Stimulated activated naive CD8-positive, alpha-beta T cell treated with anti-CD3 and anti-CD28 coated beads, Interleukin-15, amount 100 ng/mL, for 72 hours (primary cell): ENCODE results near the gene MAST4.

Source experiments
- ATAC-seq: fragments of 150-1000 bp; cut with Tn5 transposase; 2 replicates; pipeline ENCODE4 v1.10.0; 2021; ENCODE audit warnings: mild to moderate bottlenecking, moderate library complexity
- DNase-seq, 2 donors: peaks; one replicate each; pipeline ENCODE4 v3.0.0; 2021 to 2022
- H3K27ac Mint-ChIP-seq, 2 donors: one replicate each; pipeline ENCODE4 v1.8.0; 2022; ENCODE audit warnings: mild to moderate bottlenecking in 2 of 2, mixed read lengths in 2 of 2, moderate library complexity in 2 of 2
- H3K27me3 Mint-ChIP-seq: one replicate; pipeline ENCODE4 v1.8.0; 2022; ENCODE audit warnings: mixed read lengths
- H3K4me1 Mint-ChIP-seq: one replicate; pipeline ENCODE4 v1.8.0; 2022; ENCODE audit warnings: mild to moderate bottlenecking, mixed read lengths
- H3K4me3 Mint-ChIP-seq, 2 donors: one replicate each; pipeline ENCODE4 v1.8.0; 2022; ENCODE audit warnings: mild to moderate bottlenecking in 2 of 2, mixed read lengths in 2 of 2, moderate library complexity in 1 of 2
- H3K9me3 Mint-ChIP-seq, 2 donors: one replicate each; pipeline ENCODE4 v1.8.0; 2022; ENCODE audit warnings: mixed read lengths in 2 of 2

The MAST4 gene

GRCh38 chr5:67183859-67184258 is 587.7 kb downstream of the MAST4 start:
- Mint-ChIP-seq H3K27me3 (no peaks in the 10 kb centered on the region), H3K9me3 (no peaks in the 10 kb centered on the region), H3K27ac (no peak overlapping the region), H3K4me3 (no peak overlapping the region), H3K4me1 (peaks cover 65% of the 10 kb centered on the region)
- no peak for ATAC-seq
- DNase-seq = no peak

DNA sequence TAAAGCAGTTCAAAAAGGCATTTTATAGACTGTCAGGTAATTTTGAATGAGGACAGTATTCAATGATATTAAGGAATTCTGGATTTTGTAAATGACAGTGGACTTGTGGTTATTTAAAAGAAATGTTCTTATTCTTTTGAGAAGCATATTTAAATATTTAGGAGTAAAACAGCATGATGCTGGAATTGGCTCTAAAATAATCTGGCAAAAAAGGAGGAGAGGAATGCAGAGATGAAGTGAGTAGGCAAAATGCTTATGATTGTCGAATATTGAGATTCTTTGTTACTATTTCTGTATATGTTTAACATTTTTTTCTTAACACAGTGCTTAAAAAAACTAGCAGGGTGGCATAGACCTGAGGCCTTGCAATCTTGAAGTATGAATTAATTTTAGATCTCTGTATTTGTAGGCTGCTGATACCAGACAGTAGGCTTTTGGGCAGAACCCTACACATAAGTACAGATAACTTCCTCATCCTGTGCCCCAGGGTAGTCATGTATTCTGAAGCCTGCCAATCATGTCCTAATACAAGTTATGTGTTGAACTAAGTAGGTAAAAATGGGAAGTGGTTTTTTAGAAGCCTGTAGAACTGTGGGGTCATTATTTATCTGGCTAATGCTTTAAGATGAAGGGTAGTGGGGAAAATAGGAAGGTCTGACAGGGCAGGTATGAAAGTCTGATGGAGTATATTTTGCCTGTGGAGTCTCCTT is 591.0 kb downstream of the MAST4 start:
- Mint-ChIP-seq H3K27me3 (no peaks in the 10 kb centered on the region), H3K9me3 (peaks cover 0 to 4% of the 10 kb centered on the region in 2 donors), H3K4me1 (peaks cover 44% of the 10 kb centered on the region), H3K27ac (no peak overlapping the region), H3K4me3 (no peak overlapping the region)
- no peak for ATAC-seq
- DNase-seq = no peak

GRCh38 chr5:67188274-67189078 is 592.3 kb downstream of the MAST4 start:
- Mint-ChIP-seq H3K4me3 (no peak overlapping the region), H3K9me3 (peaks cover 0 to 8% of the 10 kb centered on the region in 2 donors), H3K4me1 (peaks cover 34% of the 10 kb centered on the region), H3K27me3 (no peaks in the 10 kb centered on the region), H3K27ac (no peak overlapping the region)
- no peak for ATAC-seq
- DNase-seq = no peak

GRCh38 chr5:67189079-67189354 is 592.8 kb downstream of the MAST4 start:
- ATAC-seq = no peak
- H3K27ac Mint-ChIP-seq = no peak overlapping the region
- H3K27me3 Mint-ChIP-seq = no peaks in the 10 kb centered on the region
- H3K4me1 Mint-ChIP-seq = peaks cover 38% of the 10 kb centered on the region
- DNase-seq = no peak
- H3K9me3 Mint-ChIP-seq = peaks cover 0 to 8% of the 10 kb centered on the region in 2 donors
- no peak overlapping the region for H3K4me3 Mint-ChIP-seq

GRCh38 chr5:67189931-67190330 is 593.7 kb downstream of the MAST4 start:
- Mint-ChIP-seq H3K27me3 (no peaks in the 10 kb centered on the region), H3K4me3 (no peak overlapping the region), H3K27ac (no peak overlapping the region), H3K9me3 (peaks cover 0 to 8% of the 10 kb centered on the region in 2 donors), H3K4me1 (peaks cover 38% of the 10 kb centered on the region)
- no peak for ATAC-seq
- DNase-seq = no peak

GRCh38 chr5:67190410-67190809 is 594.2 kb downstream of the MAST4 start:
- DNase-seq = no peak
- Mint-ChIP-seq H3K4me3 (no peak overlapping the region), H3K27me3 (no peaks in the 10 kb centered on the region), H3K27ac (no peak overlapping the region), H3K9me3 (peaks cover under 1 to 8% of the 10 kb centered on the region in 2 donors), H3K4me1 (peaks cover 38% of the 10 kb centered on the region)
- ATAC-seq = no peak

GRCh38 chr5:67190861-67191260 is 594.7 kb downstream of the MAST4 start:
- no peak for ATAC-seq
- Mint-ChIP-seq H3K27me3 (no peaks in the 10 kb centered on the region), H3K4me1 (peaks cover 38% of the 10 kb centered on the region), H3K27ac (no peak overlapping the region), H3K9me3 (peaks cover 5 to 8% of the 10 kb centered on the region in 2 donors), H3K4me3 (no peak overlapping the region)
- no peak for DNase-seq

DNA sequence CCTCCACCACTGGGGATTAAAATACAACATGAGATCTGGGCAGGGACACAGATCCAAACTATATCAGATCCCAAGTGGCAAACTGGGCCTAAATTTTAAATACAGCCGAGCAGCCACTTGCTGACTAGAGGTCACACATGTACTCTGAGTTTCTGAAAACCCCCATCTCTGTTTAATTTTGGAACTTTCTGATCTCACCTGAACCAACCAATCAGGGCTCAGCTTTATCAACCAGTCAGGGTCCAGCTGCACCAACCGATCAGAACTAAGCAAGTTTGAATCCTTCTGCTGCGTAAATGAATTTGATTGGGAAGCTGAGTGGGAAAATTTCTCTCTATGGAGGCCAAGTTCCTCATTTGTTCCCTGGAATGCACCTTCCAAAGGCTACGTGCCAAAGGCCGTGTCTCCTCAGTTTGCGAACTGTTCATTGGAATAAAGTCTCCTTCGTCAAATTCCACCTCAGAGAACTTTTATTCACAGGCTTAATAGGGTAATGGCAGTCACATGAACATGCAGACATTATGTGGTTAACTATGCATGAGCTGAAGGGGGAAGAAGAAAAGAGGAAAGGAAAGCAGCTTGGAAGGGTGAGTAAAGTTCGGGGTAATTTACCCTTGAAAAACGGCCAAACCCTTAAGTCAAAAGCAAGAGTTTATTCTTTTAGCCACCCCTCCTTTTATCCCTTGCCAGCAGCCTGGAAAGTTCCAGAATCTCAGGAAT is 596.7 kb downstream of the MAST4 start:
- no peak for DNase-seq
- Mint-ChIP-seq H3K27ac (no peak overlapping the region), H3K9me3 (peaks cover 5 to 8% of the 10 kb centered on the region in 2 donors), H3K4me3 (no peak overlapping the region), H3K27me3 (no peaks in the 10 kb centered on the region), H3K4me1 (peaks cover 29% of the 10 kb centered on the region)
- no peak for ATAC-seq

- H3K4me1 Mint-ChIP-seq = peaks cover 24% of the 10 kb centered on the region
- DNase-seq (no peak), ATAC-seq (no peak)
- H3K9me3 Mint-ChIP-seq = peaks cover 5 to 8% of the 10 kb centered on the region in 2 donors
- H3K27ac Mint-ChIP-seq = no peak overlapping the region
- no peaks in the 10 kb centered on the region for H3K27me3 Mint-ChIP-seq
- no peak overlapping the region for H3K4me3 Mint-ChIP-seq
Measured at GRCh38 chr5:67193439-67193807, 597.2 kb downstream of the MAST4 start.

DNA sequence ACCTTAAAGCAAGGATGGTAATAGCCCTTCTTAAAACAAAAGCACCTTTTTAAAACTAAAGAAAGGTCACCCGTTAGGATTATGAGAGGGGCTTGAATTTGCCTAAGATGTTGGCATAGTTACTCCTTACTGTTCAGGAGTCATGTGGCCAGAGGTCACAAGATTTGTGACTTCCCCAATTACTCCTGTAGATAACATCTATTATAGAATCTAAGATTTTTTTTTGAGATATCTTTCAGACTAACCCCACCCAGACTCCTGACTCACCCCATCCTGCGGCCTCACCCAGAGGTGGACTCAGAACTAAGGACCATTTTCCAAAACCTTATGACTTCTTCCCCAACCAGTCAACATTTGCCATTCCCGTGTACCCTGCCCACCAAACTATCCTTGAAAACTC is 598.0 kb downstream of the MAST4 start:
- no peaks in the 10 kb centered on the region for H3K27me3 Mint-ChIP-seq
- no peak for ATAC-seq
- peaks cover 22% of the 10 kb centered on the region for H3K4me1 Mint-ChIP-seq
- no peak for DNase-seq
- H3K9me3 Mint-ChIP-seq = peaks cover 8% of the 10 kb centered on the region in 2 donors
- peak overlapping the region in 1 of 2 donors; percentile 50 for H3K27ac Mint-ChIP-seq
- no peak overlapping the region for H3K4me3 Mint-ChIP-seq

DNA sequence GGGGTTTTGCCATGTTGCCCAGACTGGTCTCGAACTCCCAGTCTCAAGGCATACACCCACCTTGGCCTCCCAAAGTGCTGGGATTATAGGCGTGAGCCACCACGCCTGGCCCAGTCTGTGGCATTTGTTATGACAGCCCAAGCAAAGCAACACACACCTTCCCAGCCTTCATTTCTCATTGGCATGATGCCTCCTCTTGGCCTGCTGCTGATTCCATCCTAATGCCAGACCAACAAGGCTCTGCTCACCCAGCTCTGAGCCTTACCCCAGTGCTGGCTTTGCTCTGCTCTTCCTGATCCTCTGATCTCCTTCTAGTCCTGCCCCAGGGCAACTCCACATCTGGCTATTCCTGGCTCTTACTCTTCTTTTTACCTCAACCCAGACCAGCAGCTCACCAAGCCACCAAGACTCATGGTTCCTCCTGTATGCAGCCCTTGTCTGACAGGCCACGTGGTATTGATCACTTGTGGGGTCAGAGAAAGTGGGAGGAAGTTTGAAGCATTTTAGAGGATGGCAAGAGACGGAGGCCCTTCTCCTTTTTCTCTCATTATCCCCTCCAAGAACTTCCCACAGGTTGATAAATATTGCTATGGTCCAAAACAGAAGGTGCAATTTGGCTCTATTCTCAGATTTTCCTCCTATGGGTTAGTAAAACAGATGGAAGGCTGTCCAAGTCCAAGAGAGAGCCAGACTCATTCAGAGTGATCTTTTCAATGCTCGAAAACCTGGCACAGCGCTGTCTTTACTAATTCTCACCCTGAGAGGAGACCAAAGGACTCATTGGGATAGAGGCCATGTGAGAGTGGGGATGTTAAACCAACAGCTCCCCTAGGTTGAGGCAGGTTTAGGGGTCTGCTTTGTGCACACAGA is 599.4 kb downstream of the MAST4 start:
- Mint-ChIP-seq H3K27ac (peak overlapping the region in 1 of 2 donors; percentile 18), H3K4me1 (peaks cover 36% of the 10 kb centered on the region)
- ATAC-seq = no peak

GRCh38 chr5:67196537-67197059 is 600.4 kb downstream of the MAST4 start, which contains the start of gene CD180:
Gene CD180 (minus strand): TSS chr5:67196799. CDS start chr5:67196641, 158 bp downstream.
- Mint-ChIP-seq H3K27me3 (no peaks in the 10 kb centered on the region), H3K9me3 (peaks cover 8 to 14% of the 10 kb centered on the region in 2 donors), H3K4me3 (no peak within 1 kb of the TSS), H3K4me1 (peaks cover 45% of the 10 kb centered on the region), H3K27ac (peak within 1 kb of the TSS in 1 of 2 donors; percentile 18)
- no peak for DNase-seq
- ATAC-seq = no peak

More for the DNA sequence above, 599.4 kb downstream of the MAST4 start:
- DNase-seq = no peak
- Mint-ChIP-seq H3K27me3 (no peaks in the 10 kb centered on the region), H3K9me3 (peaks cover 8% of the 10 kb centered on the region in 2 donors), H3K4me3 (no peak overlapping the region)

DNA sequence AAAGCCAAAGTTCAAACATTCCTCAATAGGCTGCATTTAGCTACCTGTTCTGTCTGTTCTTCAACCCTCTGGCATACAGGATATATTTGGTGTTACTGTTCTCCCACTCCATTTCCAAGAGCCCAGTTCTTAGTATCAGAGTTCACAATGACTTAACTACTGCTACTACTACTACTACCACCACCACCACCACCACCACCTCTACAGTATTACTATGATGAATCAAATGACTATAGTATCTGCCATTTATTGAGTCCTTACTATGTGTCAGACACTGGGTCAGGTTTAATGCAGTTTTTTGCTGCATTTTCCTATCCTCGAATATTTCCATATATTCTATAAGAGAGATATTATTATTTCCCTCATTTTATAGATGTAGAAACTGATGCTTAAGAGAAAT is 601.3 kb downstream of the MAST4 start:
- Mint-ChIP-seq H3K9me3 (peaks cover under 1 to 14% of the 10 kb centered on the region in 2 donors), H3K4me1 (peaks cover 55% of the 10 kb centered on the region), H3K27me3 (no peaks in the 10 kb centered on the region), H3K4me3 (no peak overlapping the region), H3K27ac (no peak overlapping the region)
- no peak for DNase-seq
- ATAC-seq = peak; percentile 88

DNA sequence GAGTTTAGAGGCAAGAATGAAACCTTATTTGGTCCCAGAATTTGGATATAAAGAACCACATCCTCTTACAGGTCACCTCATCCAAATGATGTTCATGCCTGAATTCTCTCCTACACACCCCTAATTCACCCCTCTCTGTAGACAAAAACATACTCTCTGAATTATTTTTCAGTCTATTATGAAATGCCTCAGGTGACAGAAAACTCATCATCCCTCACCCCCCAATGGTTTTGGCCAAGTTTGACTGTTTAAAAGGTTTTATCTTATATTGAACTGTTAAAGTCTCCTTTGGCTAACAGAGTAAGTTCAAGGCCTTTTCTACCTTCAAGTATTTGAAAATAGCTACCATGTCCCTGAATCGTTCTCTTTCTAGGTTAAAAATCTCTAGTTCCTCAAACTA is 602.7 kb downstream of the MAST4 start:
- Mint-ChIP-seq H3K9me3 (peaks cover 0 to 14% of the 10 kb centered on the region in 2 donors), H3K4me3 (no peak overlapping the region), H3K4me1 (peaks cover 61% of the 10 kb centered on the region), H3K27me3 (no peaks in the 10 kb centered on the region), H3K27ac (no peak overlapping the region)
- ATAC-seq (no peak), DNase-seq (no peak)

DNA sequence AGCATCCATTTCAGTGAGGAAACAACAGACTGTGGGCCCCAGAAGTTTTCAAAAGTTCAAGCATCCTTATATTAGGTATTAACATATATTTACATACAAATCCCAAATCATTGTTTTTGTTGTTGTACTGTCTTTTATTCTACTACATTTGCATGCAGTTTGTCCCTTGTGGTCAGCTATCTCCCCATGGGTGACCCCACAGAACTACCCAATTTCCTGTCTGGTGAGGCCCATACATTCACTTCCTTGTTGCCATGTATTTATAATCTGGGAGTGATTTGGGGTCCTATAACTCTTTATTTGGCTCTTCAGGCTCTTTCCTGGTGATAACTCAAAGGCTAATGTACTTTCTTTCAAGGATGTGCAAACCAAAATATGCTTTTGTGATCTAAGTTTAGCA is 603.7 kb downstream of the MAST4 start:
- H3K27me3 Mint-ChIP-seq = no peaks in the 10 kb centered on the region
- peaks cover 0 to 14% of the 10 kb centered on the region in 2 donors for H3K9me3 Mint-ChIP-seq
- H3K4me3 Mint-ChIP-seq = no peak overlapping the region
- DNase-seq = no peak
- peaks cover 70% of the 10 kb centered on the region for H3K4me1 Mint-ChIP-seq
- ATAC-seq = no peak
- H3K27ac Mint-ChIP-seq = peak overlapping the region in 1 of 2 donors; percentile 12
